CD14-positive monocyte (primary cell): Measurements from ENCODE around the gene CLRN3. TPM values are rescaled to one million over a fixed set of nuclear protein-coding genes. Genes with fewer than 3 reads are reported as not detected.

Source experiments
- DNase-seq, 3 donors: peaks; one replicate each; pipeline ENCODE4 v3.0.0-alpha.2; 2011 to 2022
- H2AFZ ChIP-seq: 2 replicates; pipeline ENCODE4 v1.6.0; 2012; ENCODE audit warnings: mild to moderate bottlenecking, low read depth, low read length, inconsistent platforms; ENCODE audit not compliant: insufficient read depth, poor library complexity, severe bottlenecking
- H3K27ac ChIP-seq, 2 donors: 1 replicate in 1 of 2; 2 replicates in 1 of 2; pipeline ENCODE4 v1.5.1; 2012 to 2013; ENCODE audit warnings: low read length in 2 of 2, control low read depth in 1 of 2, inconsistent platforms in 1 of 2, low read depth in 1 of 2, mild to moderate bottlenecking in 1 of 2
- H3K27me3 ChIP-seq, 2 donors: one replicate each; pipeline versions ENCODE4 v1.6.0 to v1.6.1; 2011 to 2013; ENCODE audit warnings: low read length in 2 of 2; ENCODE audit not compliant: control insufficient read depth in 2 of 2, insufficient read depth in 2 of 2
- H3K36me3 ChIP-seq, 2 donors: replicated peaks in 1 of 2; 1 replicate in 1 of 2; 2 replicates in 1 of 2; pipeline versions ENCODE4 v1.5.1 to v1.6.1; 2012 to 2013; ENCODE audit warnings: low read length in 2 of 2, control low read depth in 1 of 2, inconsistent platforms in 1 of 2, mild to moderate bottlenecking in 1 of 2; ENCODE audit not compliant: insufficient read depth in 2 of 2, control insufficient read depth in 1 of 2
- H3K4me1 ChIP-seq, 2 donors: 1 replicate in 1 of 2; 2 replicates in 1 of 2; pipeline versions ENCODE4 v1.5.1 to v1.6.1; 2012 to 2013; ENCODE audit warnings: low read length in 2 of 2, control low read depth in 1 of 2, inconsistent platforms in 1 of 2, mild to moderate bottlenecking in 1 of 2, moderate library complexity in 1 of 2; ENCODE audit not compliant: insufficient read depth in 2 of 2, control insufficient read depth in 1 of 2
- H3K4me2 ChIP-seq: replicated peaks from 2 replicates; pipeline ENCODE3; 2012; ENCODE audit warnings: low read length, moderate library complexity, mild to moderate bottlenecking; ENCODE audit not compliant: poor library complexity, severe bottlenecking; ENCODE audit errors: extremely low read depth
- H3K4me3 ChIP-seq, 3 experiments: fragments of 200-600 bp in 1 of 3; sonication (generic) in 1 of 3; replicated peaks in 1 of 3; 1 replicate in 2 of 3; 2 replicates in 1 of 3; pipeline ENCODE4 v1.5.1; 2011 to 2013; ENCODE audit warnings: low read length in 3 of 3, mild to moderate bottlenecking in 3 of 3, control low read depth in 2 of 3, low read depth in 2 of 3, inconsistent platforms in 1 of 3, moderate library complexity in 1 of 3
- H3K79me2 ChIP-seq: 2 replicates; pipeline ENCODE4 v1.6.0; 2012; ENCODE audit warnings: mild to moderate bottlenecking, control low read depth, inconsistent platforms, low read length, moderate library complexity; ENCODE audit not compliant: insufficient read depth
- H3K9ac ChIP-seq: 2 replicates; pipeline ENCODE4 v1.6.0; 2017; ENCODE audit warnings: low read length, mild to moderate bottlenecking; ENCODE audit not compliant: insufficient read depth, poor library complexity, severe bottlenecking
- H3K9me3 ChIP-seq, 2 donors: replicated peaks in 1 of 2; 1 replicate in 1 of 2; 2 replicates in 1 of 2; pipeline versions ENCODE4 v1.5.1 to v1.6.1; 2012 to 2013; ENCODE audit warnings: low read length in 2 of 2, control low read depth in 1 of 2; ENCODE audit not compliant: control insufficient read depth in 1 of 2, insufficient read depth in 1 of 2
- H4K20me1 ChIP-seq: 2 replicates; pipeline ENCODE4 v1.6.0; 2012; ENCODE audit warnings: mild to moderate bottlenecking, low read length, control low read depth, moderate library complexity; ENCODE audit not compliant: insufficient read depth
- H3K27ac Mint-ChIP-seq, 7 donors: one replicate each; pipeline ENCODE4 v1.8.0; 2020; ENCODE audit warnings: mild to moderate bottlenecking in 7 of 7, mixed read lengths in 7 of 7, moderate library complexity in 6 of 7, inconsistent platforms in 2 of 7
- H3K27me3 Mint-ChIP-seq, 3 donors: one replicate each; pipeline ENCODE4 v1.8.0; 2021 to 2022; ENCODE audit warnings: low read depth in 3 of 3, mild to moderate bottlenecking in 3 of 3, mixed read lengths in 3 of 3, moderate library complexity in 3 of 3, inconsistent platforms in 1 of 3
- H3K36me3 Mint-ChIP-seq, 2 donors: one replicate each; pipeline ENCODE4 v1.8.0; 2020; ENCODE audit warnings: mixed read lengths in 2 of 2, inconsistent platforms in 1 of 2, mild to moderate bottlenecking in 1 of 2
- H3K4me1 Mint-ChIP-seq: one replicate; pipeline ENCODE4 v1.8.0; 2020; ENCODE audit warnings: mild to moderate bottlenecking, mixed read lengths
- H3K4me3 Mint-ChIP-seq, 2 donors: one replicate each; pipeline ENCODE4 v1.8.0; 2020; ENCODE audit warnings: mild to moderate bottlenecking in 2 of 2, mixed read lengths in 2 of 2, moderate library complexity in 1 of 2
- H3K9me3 Mint-ChIP-seq, 7 donors: one replicate each; pipeline ENCODE4 v1.8.0; 2020 to 2022; ENCODE audit warnings: mixed read lengths in 7 of 7, mild to moderate bottlenecking in 6 of 7, moderate library complexity in 6 of 7, inconsistent platforms in 2 of 7
- WGBS: methylation state at CpG from one replicate; pipeline ENCODE4 v1.1.5; 2013; ENCODE audit warnings: missing lambda C conversion rate; ENCODE audit not compliant: insufficient coverage; 5-methylcytosine and 5-hydroxymethylcytosine counted together
- intact Hi-C, 2 donors: fragments of 100-400 bp; cut with micrococcal nuclease; formaldehyde crosslinking; loops; one replicate each; pipeline versions ENCODE4 v1.15.0 to v1.15.1; 2023
- polyA plus RNA-seq, 3 donors: library from polyadenylated mRNA; depleted of rRNA in 1 of 3; unstranded in 2 of 3; stranded (reverse) in 1 of 3; fragments of 300-500 nt in 2 of 3; fragments of >200 nt in 1 of 3; fragmentation: Illumina TruSeq in 2 of 3; gene quantifications; 1 replicate in 2 of 3; 2 replicates in 1 of 3; pipeline ENCODE4 v1.2.3, GENCODE V29; 2012 to 2021
- TF ChIP-seq, protein P1 (sequence below): fragments of 200-600 bp; IDR thresholded peaks from one replicate; pipeline ENCODE4 v1.8.0; 2022; ENCODE audit warnings: antibody characterized with exemption, mild to moderate bottlenecking

CLRN3 gene
- polyA plus RNA-seq, 3 donors: 0.16 TPM; not detected in 2

DNA sequence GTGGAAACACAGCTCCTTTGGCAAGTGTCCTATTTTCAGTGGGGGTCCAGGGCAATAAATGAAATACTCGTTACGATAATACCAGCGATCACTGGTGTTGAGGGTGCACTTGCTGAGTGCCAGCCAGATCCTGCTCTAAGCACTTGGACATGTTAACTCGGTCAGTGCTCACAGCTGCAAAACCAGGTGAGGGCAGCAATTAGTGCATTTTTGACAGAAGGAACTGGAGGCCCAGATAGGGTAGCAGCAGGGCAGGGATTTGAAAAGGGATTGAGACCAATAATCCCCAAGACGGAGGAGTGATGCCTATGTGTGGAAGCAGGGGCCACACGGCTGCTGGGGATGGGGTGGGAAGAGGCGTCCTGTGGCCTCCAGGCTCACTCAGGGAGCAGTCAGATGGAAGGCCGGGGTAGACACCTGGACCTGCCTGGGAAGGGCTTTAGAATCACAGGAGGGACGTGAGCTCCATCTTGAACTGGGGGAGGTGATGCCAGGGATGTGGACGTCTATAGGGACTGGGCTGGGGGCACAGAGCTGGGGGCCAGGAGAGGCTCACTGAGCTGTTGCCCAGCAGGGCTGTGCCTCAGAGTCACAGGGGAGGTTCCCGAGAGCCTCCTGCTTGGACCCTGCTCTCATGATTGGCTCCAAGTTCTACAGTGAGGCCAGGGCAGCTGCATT, 28.5 kb upstream of the CLRN3 start:
- intact Hi-C loops: loop anchor here in 1 of 2 donors (5.0 kb wide), 1 partner anchor 71 kb away; no protein-coding TSS in a partner anchor
- peak overlapping the region in 1 of 2 donors; percentile 70 for H3K4me3 Mint-ChIP-seq

More for the DNA sequence above, 28.5 kb upstream of the CLRN3 start:
- H3K36me3 ChIP-seq: peaks cover 0 to 4% of the 10 kb centered on the region in 2 donors
- WGBS: 82% methylated on average over 9 of the region's 11 CpGs
- H2AFZ ChIP-seq: peak overlapping the region; percentile 32
- H3K4me3 ChIP-seq: peak overlapping the region in 1 of 3 experiments; percentile 67
- peaks cover 95% of the 10 kb centered on the region for H3K4me1 Mint-ChIP-seq
- H3K9me3 ChIP-seq: peaks cover 6 to 7% of the 10 kb centered on the region in 2 donors
- H3K9ac ChIP-seq: no peak overlapping the region
- peak overlapping the region; percentile 71 for H3K4me2 ChIP-seq
- no peaks in the 10 kb centered on the region for H3K27me3 ChIP-seq
- peaks cover 93% of the 10 kb centered on the region for H3K79me2 ChIP-seq
- TF ChIP-seq, protein P1, sequence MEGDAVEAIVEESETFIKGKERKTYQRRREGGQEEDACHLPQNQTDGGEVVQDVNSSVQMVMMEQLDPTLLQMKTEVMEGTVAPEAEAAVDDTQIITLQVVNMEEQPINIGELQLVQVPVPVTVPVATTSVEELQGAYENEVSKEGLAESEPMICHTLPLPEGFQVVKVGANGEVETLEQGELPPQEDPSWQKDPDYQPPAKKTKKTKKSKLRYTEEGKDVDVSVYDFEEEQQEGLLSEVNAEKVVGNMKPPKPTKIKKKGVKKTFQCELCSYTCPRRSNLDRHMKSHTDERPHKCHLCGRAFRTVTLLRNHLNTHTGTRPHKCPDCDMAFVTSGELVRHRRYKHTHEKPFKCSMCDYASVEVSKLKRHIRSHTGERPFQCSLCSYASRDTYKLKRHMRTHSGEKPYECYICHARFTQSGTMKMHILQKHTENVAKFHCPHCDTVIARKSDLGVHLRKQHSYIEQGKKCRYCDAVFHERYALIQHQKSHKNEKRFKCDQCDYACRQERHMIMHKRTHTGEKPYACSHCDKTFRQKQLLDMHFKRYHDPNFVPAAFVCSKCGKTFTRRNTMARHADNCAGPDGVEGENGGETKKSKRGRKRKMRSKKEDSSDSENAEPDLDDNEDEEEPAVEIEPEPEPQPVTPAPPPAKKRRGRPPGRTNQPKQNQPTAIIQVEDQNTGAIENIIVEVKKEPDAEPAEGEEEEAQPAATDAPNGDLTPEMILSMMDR: no peak
- peaks cover 12% of the 10 kb centered on the region for H4K20me1 ChIP-seq
- peaks cover 10 to 26% of the 10 kb centered on the region in 2 donors for H3K36me3 Mint-ChIP-seq
- H3K27ac Mint-ChIP-seq: peak overlapping the region; percentile 87 to 96 (median 95)
- peaks cover 0 to 2% (median 0%) of the 10 kb centered on the region in 3 donors for H3K27me3 Mint-ChIP-seq
- peaks cover 97 to 98% of the 10 kb centered on the region in 2 donors for H3K4me1 ChIP-seq
- H3K27ac ChIP-seq: peak overlapping the region; percentile 76 to 91
- H3K9me3 Mint-ChIP-seq: peaks cover 3 to 7% (median 4%) of the 10 kb centered on the region in 7 donors
- DNase-seq: no peak
